AG04449 (cell line): ENCODE data around the gene MYH16.
"Not testable (repeated sequence)": the region's sequence is repeated elsewhere in the genome, so short reads cannot be mapped to it uniquely, and the experiment has no call there.

Source experiments
- CTCF ChIA-PET: fragments of 350-600 bp; formaldehyde crosslinking; extraction: SDS; loops from one replicate; lab custom pipeline; 2021; ENCODE audit warnings: antibody characterized with exemption; lab: Yijun Ruan, JAX
- POLR2A ChIA-PET: fragments of 400-600, 350-600 bp; formaldehyde crosslinking; extraction: SDS; loops from one replicate; lab custom pipeline; 2020; ENCODE audit warnings: antibody characterized with exemption, inconsistent platforms; lab: Yijun Ruan, JAX
- DNase-seq: peaks from one replicate; pipeline ENCODE4 v3.0.0-alpha.2; 2010; ENCODE audit warnings: low read depth, low spot score
- H3K4me3 ChIP-seq: 2 replicates; pipeline ENCODE4 v1.5.1; 2011; ENCODE audit warnings: low read depth, mild to moderate bottlenecking, control low read depth, low read length
- CTCF ChIP-seq: IDR thresholded peaks from one replicate; pipeline ENCODE4 v1.5.1; 2011; ENCODE audit warnings: mild to moderate bottlenecking, moderate library complexity, low read length, control low read depth, inconsistent platforms; ENCODE audit not compliant: insufficient read depth; ENCODE audit errors: missing control alignments

The MYH16 gene

GRCh38 chr7:99272476-99273045 is at the start of gene MYH16:
Gene MYH16 (plus strand): TSS chr7:99272839.
- CTCF ChIA-PET, result no interaction called here
- DNase-seq, result no peak
- POLR2A ChIA-PET, result no interaction called here

GRCh38 chr7:99224263-99224898 is 48.3 kb upstream of the MYH16 start:
- H3K4me3 ChIP-seq, POLR2A ChIA-PET, DNase-seq, CTCF ChIA-PET: not testable (repeated sequence)

More at GRCh38 chr7:99272476-99273045, at the start of gene MYH16:
- no peak within 1 kb of the TSS for H3K4me3 ChIP-seq
- TF ChIP-seq CTCF, result no peak

GRCh38 chr7:99224899-99225265 is 47.8 kb upstream of the MYH16 start:
- no peak for TF ChIP-seq CTCF
- POLR2A ChIA-PET, result no interaction called here
- DNase-seq, result no peak
- CTCF ChIA-PET, result no interaction called here
- H3K4me3 ChIP-seq, result no peak overlapping the region

GRCh38 chr7:99229234-99229633 is 43.4 kb upstream of the MYH16 start:
- ChIA-PET CTCF (no interaction called here), POLR2A (no interaction called here)
- no peak overlapping the region for H3K4me3 ChIP-seq
- no peak for TF ChIP-seq CTCF
- no peak for DNase-seq

GRCh38 chr7:99232082-99232770 is 40.4 kb upstream of the MYH16 start:
- no peak overlapping the region for H3K4me3 ChIP-seq
- no peak for TF ChIP-seq CTCF
- CTCF ChIA-PET, result no interaction called here
- no peak for DNase-seq
- POLR2A ChIA-PET, result no interaction called here

- DNase-seq, CTCF ChIA-PET, H3K4me3 ChIP-seq, POLR2A ChIA-PET: not testable (repeated sequence)
Observed at GRCh38 chr7:99232955-99233354, 39.7 kb upstream of the MYH16 start.

- ChIA-PET CTCF (no interaction called here), POLR2A (no interaction called here)
- TF ChIP-seq CTCF, result no peak
- no peak overlapping the region for H3K4me3 ChIP-seq
- no peak for DNase-seq
Observed at GRCh38 chr7:99234185-99234584, 38.5 kb upstream of the MYH16 start.
